ENCODE results near the gene PLXNC1. TPM values are rescaled to one million over a fixed set of nuclear protein-coding genes. Genes with fewer than 3 reads are reported as not detected.

The PLXNC1 gene
- total RNA-seq, 4 donors from 2014 or later: 4.8 to 6.8 (median 6.2) TPM

- no peak for TF ChIP-seq POLR2AphosphoS5 (IDR thresholded peaks at IDR 0.05)
- Histone ChIP-seq H3K36me3 (no peaks in the 10 kb centered on the region), H3K4me3 (no peak overlapping the region), H3K4me1 (no peaks in the 10 kb centered on the region), H3K27ac (no peak overlapping the region), H3K27me3 (peaks cover 13% of the 10 kb centered on the region), H3K9me3 (no peaks in the 10 kb centered on the region)
- ATAC-seq: no peak
- WGBS, 2 donors (ENCODE audit: low coverage in 1 of 2): 69 to 73% methylated on average over 6 of the region's 6 CpGs
Observed at GRCh38 chr12:94157981-94158411, 9.6 kb downstream of the PLXNC1 start.

- TF ChIP-seq EP300 (IDR thresholded peaks at IDR 0.05) (no peak), POLR2AphosphoS5 (IDR thresholded peaks at IDR 0.05) (no peak), POLR2A (IDR thresholded peaks at IDR 0.05) (no peak)
- TF ChIP-seq, protein P1, sequence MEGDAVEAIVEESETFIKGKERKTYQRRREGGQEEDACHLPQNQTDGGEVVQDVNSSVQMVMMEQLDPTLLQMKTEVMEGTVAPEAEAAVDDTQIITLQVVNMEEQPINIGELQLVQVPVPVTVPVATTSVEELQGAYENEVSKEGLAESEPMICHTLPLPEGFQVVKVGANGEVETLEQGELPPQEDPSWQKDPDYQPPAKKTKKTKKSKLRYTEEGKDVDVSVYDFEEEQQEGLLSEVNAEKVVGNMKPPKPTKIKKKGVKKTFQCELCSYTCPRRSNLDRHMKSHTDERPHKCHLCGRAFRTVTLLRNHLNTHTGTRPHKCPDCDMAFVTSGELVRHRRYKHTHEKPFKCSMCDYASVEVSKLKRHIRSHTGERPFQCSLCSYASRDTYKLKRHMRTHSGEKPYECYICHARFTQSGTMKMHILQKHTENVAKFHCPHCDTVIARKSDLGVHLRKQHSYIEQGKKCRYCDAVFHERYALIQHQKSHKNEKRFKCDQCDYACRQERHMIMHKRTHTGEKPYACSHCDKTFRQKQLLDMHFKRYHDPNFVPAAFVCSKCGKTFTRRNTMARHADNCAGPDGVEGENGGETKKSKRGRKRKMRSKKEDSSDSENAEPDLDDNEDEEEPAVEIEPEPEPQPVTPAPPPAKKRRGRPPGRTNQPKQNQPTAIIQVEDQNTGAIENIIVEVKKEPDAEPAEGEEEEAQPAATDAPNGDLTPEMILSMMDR (IDR thresholded peaks at IDR 0.05): no peak
- Histone ChIP-seq H3K4me3 (no peak overlapping the region), H3K9me3 (no peaks in the 10 kb centered on the region), H3K27ac (no peak overlapping the region), H3K36me3 (no peaks in the 10 kb centered on the region), H3K4me1 (no peaks in the 10 kb centered on the region), H3K27me3 (peaks cover 10% of the 10 kb centered on the region)
- no peak for ATAC-seq
- 92 to 98% methylated on average over 8 of the region's 8 CpGs for WGBS, 2 donors (ENCODE audit: low coverage in 1 of 2)
Observed at GRCh38 chr12:94158666-94159065, 10.3 kb downstream of the PLXNC1 start.

- Histone ChIP-seq H3K27ac (no peak overlapping the region), H3K36me3 (no peaks in the 10 kb centered on the region), H3K4me1 (no peaks in the 10 kb centered on the region), H3K27me3 (peaks cover 11% of the 10 kb centered on the region), H3K9me3 (no peaks in the 10 kb centered on the region), H3K4me3 (no peak overlapping the region)
- TF ChIP-seq POLR2A (IDR thresholded peaks at IDR 0.05) (no peak), POLR2AphosphoS5 (IDR thresholded peaks at IDR 0.05) (no peak), EP300 (IDR thresholded peaks at IDR 0.05) (no peak)
- TF ChIP-seq, protein P1 (IDR thresholded peaks at IDR 0.05): no peak
- ATAC-seq: no peak
- 83 to 93% methylated on average over 3 of the region's 3 CpGs for WGBS, 2 donors (ENCODE audit: low coverage in 1 of 2)
Observed at GRCh38 chr12:94162108-94162507, 13.7 kb downstream of the PLXNC1 start.

GRCh38 chr12:94163850-94164249 is 15.5 kb downstream of the PLXNC1 start:
- no peak for ATAC-seq
- Histone ChIP-seq H3K36me3 (no peaks in the 10 kb centered on the region), H3K4me1 (no peaks in the 10 kb centered on the region), H3K27ac (no peak overlapping the region), H3K4me3 (no peak overlapping the region), H3K27me3 (peaks cover 13% of the 10 kb centered on the region), H3K9me3 (no peaks in the 10 kb centered on the region)
- 83 to 95% methylated on average over 2 of the region's 2 CpGs for WGBS, 2 donors (ENCODE audit: low coverage in 1 of 2)
- no peak for TF ChIP-seq POLR2A (IDR thresholded peaks at IDR 0.05)
- TF ChIP-seq, protein P1 (IDR thresholded peaks at IDR 0.05): no peak
- no peak for TF ChIP-seq POLR2AphosphoS5 (IDR thresholded peaks at IDR 0.05)

DNA sequence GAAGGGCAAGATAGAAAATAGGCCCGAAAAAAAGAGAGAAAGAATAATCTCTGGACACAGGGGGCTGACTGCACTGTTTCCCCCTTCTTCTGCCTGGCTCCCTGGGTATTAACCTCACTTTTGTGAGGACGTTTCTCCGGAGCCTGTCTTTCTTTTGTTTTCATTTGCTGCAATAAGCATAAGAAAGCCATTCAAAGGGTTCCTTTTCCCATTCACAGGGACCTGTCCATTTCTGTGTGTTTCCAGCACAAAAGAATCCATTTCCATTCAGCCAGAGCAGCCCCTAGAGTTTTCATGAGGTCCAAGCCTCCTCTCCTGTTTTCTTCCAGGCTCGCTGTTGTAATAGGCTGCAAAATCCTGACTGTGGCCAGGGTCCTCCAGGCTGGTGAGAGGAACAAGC is 16.8 kb downstream of the PLXNC1 start:
- ATAC-seq: no peak
- H3K4me3 ChIP-seq: no peak overlapping the region
- TF ChIP-seq EP300 (IDR thresholded peaks at IDR 0.05) (no peak), POLR2A (IDR thresholded peaks at IDR 0.05) (no peak), POLR2AphosphoS5 (IDR thresholded peaks at IDR 0.05) (no peak)
- TF ChIP-seq, protein P1 (IDR thresholded peaks at IDR 0.05): no peak
- H3K4me1 ChIP-seq: no peaks in the 10 kb centered on the region
- no peaks in the 10 kb centered on the region for H3K36me3 ChIP-seq
- no peaks in the 10 kb centered on the region for H3K9me3 ChIP-seq
- H3K27me3 ChIP-seq: peaks cover 20% of the 10 kb centered on the region
- no peak overlapping the region for H3K27ac ChIP-seq
- 73% methylated on average over 3 of the region's 4 CpGs for WGBS, 2 donors (ENCODE audit: low coverage in 1 of 2)
